Thoracic aorta endothelial cell (primary cell): ENCODE measurements around the gene SPINK8. TPM values are rescaled to one million over a fixed set of nuclear protein-coding genes. Genes with fewer than 3 reads are reported as not detected.

Source experiments
- small RNA-seq: library from RNA; depleted of rRNA; stranded (forward); fragments of <200 nt; gene quantifications from one replicate; pipeline ENCODE3, GENCODE V24; 2012
- total RNA-seq: library from RNA; depleted of rRNA; stranded (reverse); fragments of >200 nt; gene quantifications from 2 replicates; pipeline ENCODE4 v1.2.3, GENCODE V29; 2012

Gene SPINK8
- total RNA-seq: not detected in 2 replicates

GRCh38 chr3:48333346-48334245, at the start of gene SPINK8:
TSS of gene SPINK8 (minus strand) at chr3:48333661. CDS start at chr3:48328341, 5,320 bp downstream.

GRCh38 chr3:48371651-48372376, 38.4 kb upstream of the SPINK8 start, which contains the start of gene FBXW12:
TSS of gene FBXW12 (plus strand) at chr3:48372219. CDS start at chr3:48372768, 549 bp downstream.

GRCh38 chr3:48301020-48301799, 32.3 kb downstream of the SPINK8 start, which contains the start of gene NME6:
TSS of gene NME6 (minus strand) at chr3:48301367.

Small RNA genes lying within 50 kb of the gene (small RNA-seq; reads per million reads assigned to genes)
- gene MIR2115 (not detected), gene RF00019 (not detected), gene RN7SL321P (not detected)

Other genes starting within 250 kb of the SPINK8 start
- 25.3 and 27.0 TPM in 2 replicates for gene CDC25A, start 145.2 kb downstream of the SPINK8 start, total RNA-seq
- not detected in 2 replicates for gene CAMP, start 110.2 kb downstream of the SPINK8 start, total RNA-seq
- 11.5 and 11.8 TPM in 2 replicates for gene ZNF589, start 92.6 kb downstream of the SPINK8 start, total RNA-seq
- gene NME6, start 32.3 kb downstream of the SPINK8 start, total RNA-seq: 23.5 and 25.1 TPM in 2 replicates
- not detected in 2 replicates for gene FBXW12, start 38.6 kb upstream of the SPINK8 start, total RNA-seq
- gene PLXNB1, start 96.4 kb upstream of the SPINK8 start, total RNA-seq: 25.5 and 26.7 TPM in 2 replicates
- 11.2 and 13.1 TPM in 2 replicates for gene CCDC51, start 106.5 kb upstream of the SPINK8 start, total RNA-seq
- gene TMA7, start 106.6 kb upstream of the SPINK8 start, total RNA-seq: 317 and 433 TPM in 2 replicates
- gene ATRIP, start 113.1 kb upstream of the SPINK8 start, total RNA-seq: 13.1 and 13.6 TPM in 2 replicates
- 94.9 and 124 TPM in 2 replicates for gene SHISA5, start 170.5 kb upstream of the SPINK8 start, total RNA-seq
- gene PFKFB4, start 223.1 kb upstream of the SPINK8 start, total RNA-seq: 2.8 and 4.5 TPM in 2 replicates
- gene UCN2, start 230.1 kb upstream of the SPINK8 start, total RNA-seq: not detected in 2 replicates